Choroid plexus epithelial cell (primary cell): ENCODE results near the gene RBP5.

Experiments
- DNase-seq: peaks from one replicate; pipeline ENCODE4 v3.0.0-alpha.2; 2010; ENCODE audit warnings: low read depth
- H3K4me3 ChIP-seq: 2 replicates; pipeline ENCODE4 v1.5.1; 2011; ENCODE audit warnings: low read depth, mild to moderate bottlenecking, control low read depth, low read length, moderate library complexity
- CTCF ChIP-seq: conservative IDR thresholded peaks from 2 replicates; pipeline ENCODE4 v1.5.1; 2011; ENCODE audit warnings: low read depth, mild to moderate bottlenecking, control low read depth, inconsistent platforms, low read length, moderate library complexity

RBP5 gene

GRCh38 chr12:7161811-7162210, 33.1 kb upstream of the RBP5 start:
- no peak for DNase-seq
- no peak for TF ChIP-seq CTCF
- H3K4me3 ChIP-seq: no peak overlapping the region

GRCh38 chr12:7161327-7161726, 32.6 kb upstream of the RBP5 start:
- TF ChIP-seq CTCF: no peak
- DNase-seq: no peak
- no peak overlapping the region for H3K4me3 ChIP-seq

- no peak for DNase-seq
- H3K4me3 ChIP-seq: no peak overlapping the region
- no peak for TF ChIP-seq CTCF
Observed at GRCh38 chr12:7160183-7160582, 31.5 kb upstream of the RBP5 start.

GRCh38 chr12:7158781-7159609, 30.3 kb upstream of the RBP5 start:
- TF ChIP-seq CTCF: no peak
- no peak overlapping the region for H3K4me3 ChIP-seq
- DNase-seq: no peak

GRCh38 chr12:7157391-7157790, 28.7 kb upstream of the RBP5 start:
- TF ChIP-seq CTCF: no peak
- DNase-seq: no peak
- no peak overlapping the region for H3K4me3 ChIP-seq

DNA sequence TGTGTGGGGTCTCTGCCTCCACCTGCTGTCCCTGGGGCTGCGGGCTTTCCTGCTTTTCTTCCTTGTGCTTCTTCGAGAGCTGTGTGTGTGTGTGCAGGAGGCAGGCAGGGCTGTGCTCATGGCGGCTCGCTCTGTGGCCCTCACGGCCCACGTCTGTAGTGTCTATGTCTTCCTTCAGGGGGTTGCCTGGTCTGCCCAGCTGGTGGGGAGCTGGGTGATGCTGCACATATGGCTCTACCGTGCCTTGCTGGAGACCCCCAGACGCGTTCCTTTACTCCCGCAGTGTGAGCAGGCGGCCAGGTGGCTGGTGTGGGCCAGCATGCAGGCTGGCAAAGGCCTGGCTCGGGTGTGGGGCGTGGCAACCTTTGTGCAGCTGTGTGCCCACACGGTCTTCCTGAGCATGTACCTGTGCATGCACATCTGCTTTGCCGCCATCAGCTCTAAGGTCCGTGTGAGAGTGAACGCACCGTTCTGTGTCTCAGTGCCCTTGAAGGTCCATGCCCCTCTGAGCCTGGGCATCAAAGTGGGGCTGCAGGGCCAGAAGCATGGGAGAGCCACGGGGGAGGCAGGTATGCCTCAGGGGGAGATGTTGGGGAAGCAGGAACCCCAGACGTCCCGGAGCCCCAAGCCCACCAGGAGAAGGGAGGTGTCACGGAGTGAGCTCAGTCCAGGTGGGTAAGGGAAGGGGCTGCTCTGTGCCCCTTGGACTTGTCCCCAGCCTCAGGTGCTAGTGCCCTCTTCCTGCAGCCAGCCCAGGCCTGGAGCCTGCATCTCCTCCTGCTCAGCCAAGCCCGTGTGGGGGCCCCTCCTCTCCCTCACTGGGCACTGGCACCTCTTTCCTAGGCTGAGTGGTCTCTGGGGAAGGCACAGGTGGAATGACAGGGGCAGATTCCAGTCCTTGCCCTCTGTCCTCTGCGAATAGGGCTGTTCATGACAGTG, 27.8 kb upstream of the RBP5 start:
- TF ChIP-seq CTCF: no peak
- H3K4me3 ChIP-seq: no peak overlapping the region
- DNase-seq: no peak
